Dendritic cell treated with granulocyte-macrophage colony-stimulating factor and Interleukin-4, amounts not matched to agents 40 ng/mL and 50 ng/mL, for 4 days (primary cell): ENCODE results near the gene NAMPT.

Experiments used
- H3K27ac Mint-ChIP-seq: one replicate; pipeline ENCODE4 v1.8.0; 2022; ENCODE audit warnings: mild to moderate bottlenecking, mixed read lengths
- H3K27me3 Mint-ChIP-seq: one replicate; pipeline ENCODE4 v1.8.0; 2022; ENCODE audit warnings: mild to moderate bottlenecking, mixed read lengths
- H3K36me3 Mint-ChIP-seq: one replicate; pipeline ENCODE4 v1.8.0; 2022; ENCODE audit warnings: low read depth, mixed read lengths
- H3K4me1 Mint-ChIP-seq: one replicate; pipeline ENCODE4 v1.8.0; 2022; ENCODE audit warnings: low read depth, mixed read lengths
- H3K4me3 Mint-ChIP-seq: one replicate; pipeline ENCODE4 v1.8.0; 2022; ENCODE audit warnings: mild to moderate bottlenecking, moderate library complexity, mixed read lengths
- H3K9me3 Mint-ChIP-seq: one replicate; pipeline ENCODE4 v1.8.0; 2022; ENCODE audit warnings: mixed read lengths
- intact Hi-C: fragments of 100-400 bp; cut with micrococcal nuclease; formaldehyde crosslinking; loops from one replicate; pipeline ENCODE4 v1.15.0; 2022

NAMPT gene

GRCh38 chr7:106277976-106278375 lies 6.8 kb downstream of the NAMPT start:
- Mint-ChIP-seq H3K27me3 (no peaks in the 10 kb centered on the region), H3K27ac (no peak overlapping the region), H3K9me3 (no peaks in the 10 kb centered on the region), H3K4me3 (no peak overlapping the region), H3K4me1 (peaks cover 18% of the 10 kb centered on the region), H3K36me3 (peaks cover 46% of the 10 kb centered on the region)
- intact Hi-C loops: no loop called here

DNA sequence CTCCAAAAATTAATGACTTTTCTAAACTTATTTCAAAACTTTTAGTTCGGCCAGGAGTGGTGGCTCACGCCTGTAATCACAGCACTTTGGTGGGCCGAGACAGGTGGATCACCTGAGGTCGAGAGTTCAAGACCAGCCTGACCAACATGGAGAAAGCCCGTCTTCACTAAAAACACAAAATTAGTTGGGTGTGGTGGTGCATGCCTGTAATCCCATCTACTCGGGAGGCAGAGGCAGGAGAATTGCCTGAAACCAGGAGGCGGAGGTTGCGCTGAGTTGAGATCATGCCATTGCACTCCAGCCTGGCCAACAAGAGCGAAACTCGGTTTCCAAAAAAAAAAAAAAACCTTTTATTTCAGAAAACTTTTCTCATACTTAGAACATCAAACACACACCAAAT lies 8.3 kb downstream of the NAMPT start:
- intact Hi-C loops: no loop called here
- no peak overlapping the region for H3K4me3 Mint-ChIP-seq
- H3K4me1 Mint-ChIP-seq: peaks cover 19% of the 10 kb centered on the region
- H3K27me3 Mint-ChIP-seq: no peaks in the 10 kb centered on the region
- H3K27ac Mint-ChIP-seq: no peak overlapping the region
- no peaks in the 10 kb centered on the region for H3K9me3 Mint-ChIP-seq
- H3K36me3 Mint-ChIP-seq: peaks cover 52% of the 10 kb centered on the region

GRCh38 chr7:106273009-106273668 lies 11.6 kb downstream of the NAMPT start:
- Mint-ChIP-seq H3K27me3 (no peaks in the 10 kb centered on the region), H3K4me3 (no peak overlapping the region), H3K36me3 (peaks cover 73% of the 10 kb centered on the region), H3K4me1 (peaks cover 17% of the 10 kb centered on the region), H3K27ac (no peak overlapping the region), H3K9me3 (no peaks in the 10 kb centered on the region)
- intact Hi-C loops: no loop called here

GRCh38 chr7:106270122-106270977 lies 14.4 kb downstream of the NAMPT start:
- H3K4me1 Mint-ChIP-seq: peaks cover 17% of the 10 kb centered on the region
- H3K9me3 Mint-ChIP-seq: no peaks in the 10 kb centered on the region
- peaks cover 71% of the 10 kb centered on the region for H3K36me3 Mint-ChIP-seq
- intact Hi-C loops: no loop called here
- H3K27ac Mint-ChIP-seq: no peak overlapping the region
- H3K4me3 Mint-ChIP-seq: no peak overlapping the region
- no peaks in the 10 kb centered on the region for H3K27me3 Mint-ChIP-seq

- intact Hi-C loops: no loop called here
- Mint-ChIP-seq H3K27me3 (no peaks in the 10 kb centered on the region), H3K36me3 (peaks cover 74% of the 10 kb centered on the region), H3K4me1 (peaks cover 17% of the 10 kb centered on the region), H3K9me3 (no peaks in the 10 kb centered on the region), H3K4me3 (no peak overlapping the region), H3K27ac (no peak overlapping the region)
Measured at GRCh38 chr7:106269254-106269961, 15.4 kb downstream of the NAMPT start.

GRCh38 chr7:106265133-106265532 lies 19.6 kb downstream of the NAMPT start:
- intact Hi-C loops: no loop called here
- H3K9me3 Mint-ChIP-seq: no peaks in the 10 kb centered on the region
- no peaks in the 10 kb centered on the region for H3K4me1 Mint-ChIP-seq
- H3K4me3 Mint-ChIP-seq: no peak overlapping the region
- H3K27ac Mint-ChIP-seq: no peak overlapping the region
- H3K36me3 Mint-ChIP-seq: peaks cover 86% of the 10 kb centered on the region
- no peaks in the 10 kb centered on the region for H3K27me3 Mint-ChIP-seq

DNA sequence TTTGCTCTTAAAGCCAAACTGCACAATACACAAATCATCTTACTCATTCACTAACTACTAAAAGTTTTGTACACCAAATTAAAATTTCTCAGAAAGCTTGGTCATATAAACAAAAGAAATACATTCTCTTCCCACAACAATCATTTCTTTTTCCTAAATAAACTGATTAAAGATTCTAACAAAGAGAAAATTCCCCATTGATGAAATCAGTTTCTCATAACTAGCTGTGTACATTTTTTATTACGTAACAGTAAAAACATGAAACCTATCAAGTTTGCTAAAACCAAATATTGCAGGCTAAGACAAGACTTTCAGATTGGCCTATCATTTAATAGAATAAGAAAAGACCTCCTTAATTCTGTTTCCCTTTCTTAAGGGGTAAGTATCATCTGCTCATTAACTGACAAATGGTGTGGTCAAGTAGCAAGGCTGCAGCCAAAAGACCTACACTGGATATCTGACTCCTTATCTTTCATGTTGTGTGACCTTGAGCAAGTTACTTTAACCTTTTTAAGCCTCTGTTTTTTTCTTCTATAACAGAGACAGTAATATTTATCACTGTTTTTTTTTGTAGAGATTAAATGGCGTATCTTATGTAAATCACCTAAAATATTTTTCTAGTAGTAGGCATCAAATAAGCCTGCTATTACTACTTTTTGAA lies 22.4 kb downstream of the NAMPT start:
- Mint-ChIP-seq H3K27me3 (no peaks in the 10 kb centered on the region), H3K4me3 (no peak overlapping the region), H3K4me1 (no peaks in the 10 kb centered on the region), H3K36me3 (peaks cover 90% of the 10 kb centered on the region), H3K27ac (no peak overlapping the region), H3K9me3 (no peaks in the 10 kb centered on the region)
- intact Hi-C loops: no loop called here

GRCh38 chr7:106260136-106260561 lies 24.6 kb downstream of the NAMPT start:
- Mint-ChIP-seq H3K4me1 (no peaks in the 10 kb centered on the region), H3K27me3 (no peaks in the 10 kb centered on the region), H3K4me3 (no peak overlapping the region), H3K36me3 (peaks cover 86% of the 10 kb centered on the region), H3K9me3 (no peaks in the 10 kb centered on the region), H3K27ac (no peak overlapping the region)
- intact Hi-C loops: no loop called here

GRCh38 chr7:106258789-106259188 lies 26.0 kb downstream of the NAMPT start:
- H3K4me3 Mint-ChIP-seq: no peak overlapping the region
- H3K9me3 Mint-ChIP-seq: no peaks in the 10 kb centered on the region
- H3K27me3 Mint-ChIP-seq: no peaks in the 10 kb centered on the region
- intact Hi-C loops: no loop called here
- no peak overlapping the region for H3K27ac Mint-ChIP-seq
- peaks cover 84% of the 10 kb centered on the region for H3K36me3 Mint-ChIP-seq
- H3K4me1 Mint-ChIP-seq: no peaks in the 10 kb centered on the region

DNA sequence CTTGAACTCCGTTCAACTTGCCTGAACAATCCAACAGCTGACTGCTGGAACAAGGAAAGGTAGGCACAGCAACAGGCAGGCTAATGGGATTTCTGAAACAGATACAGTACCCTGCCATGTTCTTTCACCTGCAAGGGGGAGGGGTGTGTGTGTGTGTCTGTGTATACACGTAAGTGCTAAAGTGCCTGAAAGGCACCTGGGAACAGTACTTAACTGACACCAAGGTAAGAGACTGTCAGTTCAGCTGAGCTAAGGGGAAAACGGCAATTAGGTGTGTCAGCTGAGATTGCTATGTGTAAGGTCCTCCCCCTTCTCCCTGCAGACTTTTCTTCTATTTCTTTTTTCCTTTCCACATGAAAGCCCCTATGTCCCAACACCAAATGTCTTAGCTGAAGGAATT lies 27.0 kb downstream of the NAMPT start:
- H3K27me3 Mint-ChIP-seq: no peaks in the 10 kb centered on the region
- H3K36me3 Mint-ChIP-seq: peaks cover 84% of the 10 kb centered on the region
- no peaks in the 10 kb centered on the region for H3K4me1 Mint-ChIP-seq
- H3K27ac Mint-ChIP-seq: no peak overlapping the region
- no peaks in the 10 kb centered on the region for H3K9me3 Mint-ChIP-seq
- no peak overlapping the region for H3K4me3 Mint-ChIP-seq
- intact Hi-C loops: no loop called here

DNA sequence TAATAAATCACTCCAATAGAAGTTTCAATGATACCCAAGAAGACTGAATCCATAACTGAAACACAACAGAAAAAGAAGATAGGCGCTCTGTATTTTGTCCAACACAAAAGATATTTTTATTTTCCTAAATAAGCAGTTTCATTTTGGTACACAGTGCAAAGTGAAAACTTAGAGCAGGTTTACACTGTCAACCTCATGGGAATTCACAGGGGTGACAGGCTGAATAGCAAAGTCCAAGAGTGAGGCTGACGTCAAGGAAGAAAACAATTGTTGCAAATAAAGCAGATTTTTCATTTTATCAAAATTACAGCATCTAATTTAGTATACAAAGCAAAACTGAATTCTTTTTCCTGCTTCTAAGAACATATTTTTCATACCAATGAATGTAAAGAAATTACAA lies 28.6 kb downstream of the NAMPT start:
- no peaks in the 10 kb centered on the region for H3K4me1 Mint-ChIP-seq

GRCh38 chr7:106255246-106255645 lies 29.5 kb downstream of the NAMPT start:
- intact Hi-C loops: no loop called here
- Mint-ChIP-seq H3K9me3 (no peaks in the 10 kb centered on the region), H3K4me3 (no peak overlapping the region), H3K27ac (no peak overlapping the region), H3K36me3 (peaks cover 81% of the 10 kb centered on the region), H3K27me3 (no peaks in the 10 kb centered on the region), H3K4me1 (no peaks in the 10 kb centered on the region)

More for the DNA sequence above, 28.6 kb downstream of the NAMPT start:
- intact Hi-C loops: no loop called here
- no peaks in the 10 kb centered on the region for H3K9me3 Mint-ChIP-seq
- H3K27me3 Mint-ChIP-seq: no peaks in the 10 kb centered on the region
- peaks cover 84% of the 10 kb centered on the region for H3K36me3 Mint-ChIP-seq
- no peak overlapping the region for H3K4me3 Mint-ChIP-seq
- no peak overlapping the region for H3K27ac Mint-ChIP-seq

GRCh38 chr7:106254525-106255116 lies 30.2 kb downstream of the NAMPT start:
- Mint-ChIP-seq H3K27me3 (no peaks in the 10 kb centered on the region), H3K27ac (no peak overlapping the region), H3K36me3 (peaks cover 75% of the 10 kb centered on the region), H3K4me1 (no peaks in the 10 kb centered on the region), H3K9me3 (no peaks in the 10 kb centered on the region), H3K4me3 (no peak overlapping the region)
- intact Hi-C loops: no loop called here
